Raji (cell line): ENCODE results near the gene FANCC.

ENCODE experiments used
- POLR2A ChIP-seq: IDR thresholded peaks from 2 replicates; pipeline ENCODE4 v1.6.1; 2011; ENCODE audit warnings: low read depth, low read length, control low read depth; ENCODE audit not compliant: insufficient read depth

Gene FANCC

GRCh38 chr9:95302479-95302878 is 15.0 kb downstream of the FANCC start:
- no peak for TF ChIP-seq POLR2A

DNA sequence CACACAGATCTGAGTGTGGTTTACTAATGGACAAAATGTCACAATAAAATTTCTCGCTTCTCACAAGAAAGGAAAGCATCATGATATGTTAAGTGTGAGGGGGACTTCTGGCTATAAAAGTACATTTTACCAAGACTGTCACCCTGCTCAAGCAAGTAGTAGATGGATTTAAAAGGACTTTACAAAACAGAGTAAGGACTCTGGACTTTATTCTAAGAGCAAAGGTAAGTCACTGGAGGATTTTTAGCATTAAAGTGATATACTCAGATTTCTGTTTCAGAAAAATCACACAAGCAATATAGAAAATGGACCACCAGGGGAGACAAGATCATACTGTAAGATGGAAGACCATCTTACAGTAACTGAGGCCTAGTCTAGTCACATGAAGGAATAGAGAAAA is 19.7 kb downstream of the FANCC start:
- TF ChIP-seq POLR2A, result no peak

DNA sequence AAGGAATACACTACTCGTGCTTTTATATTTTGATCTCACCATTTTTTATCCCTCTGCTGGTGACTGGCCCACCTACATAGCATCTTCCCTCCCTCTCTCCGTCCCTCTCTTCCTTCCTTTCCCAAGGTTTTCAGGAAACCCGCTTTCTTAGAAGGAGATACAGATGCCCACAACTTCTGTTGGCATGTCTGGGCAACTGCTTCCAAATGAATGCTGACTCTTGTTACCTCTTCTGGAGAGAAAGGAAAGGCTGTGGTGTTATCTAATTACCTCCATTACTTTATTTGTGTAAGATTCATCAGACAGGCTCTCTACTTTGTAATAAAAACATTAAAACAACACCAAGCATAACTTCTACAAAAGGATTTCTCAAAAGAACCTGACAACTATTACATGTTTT is 20.2 kb downstream of the FANCC start:
- TF ChIP-seq POLR2A, result no peak

- no peak for TF ChIP-seq POLR2A
Measured at GRCh38 chr9:95296761-95297160, 20.7 kb downstream of the FANCC start.

DNA sequence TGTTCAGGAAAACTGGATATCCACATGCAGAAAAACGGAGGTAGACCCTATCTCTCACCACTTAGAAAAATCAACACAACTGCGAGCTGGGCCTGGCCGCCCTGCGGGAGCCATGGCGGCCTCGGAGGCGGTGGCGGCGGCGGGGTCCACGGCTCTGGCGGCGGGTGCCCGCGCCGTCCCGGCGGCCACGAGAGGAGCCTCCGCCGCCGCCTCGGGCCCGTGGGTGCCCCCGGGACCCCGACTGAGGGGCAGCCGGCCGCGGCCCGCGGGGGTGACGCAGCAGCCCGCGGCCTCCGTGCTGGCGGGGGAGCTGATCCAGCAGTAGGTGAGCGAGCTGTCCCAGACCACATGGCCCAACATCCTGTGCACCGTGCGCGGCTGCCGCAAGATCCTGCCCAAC is 25.3 kb downstream of the FANCC start:
- TF ChIP-seq POLR2A, result no peak

- no peak for TF ChIP-seq POLR2A
Measured at GRCh38 chr9:95286151-95286550, 31.4 kb downstream of the FANCC start.

GRCh38 chr9:95285307-95285706 is 32.2 kb downstream of the FANCC start:
- TF ChIP-seq POLR2A, result no peak

- no peak for TF ChIP-seq POLR2A
Measured at GRCh38 chr9:95284162-95285080, 33.1 kb downstream of the FANCC start.

DNA sequence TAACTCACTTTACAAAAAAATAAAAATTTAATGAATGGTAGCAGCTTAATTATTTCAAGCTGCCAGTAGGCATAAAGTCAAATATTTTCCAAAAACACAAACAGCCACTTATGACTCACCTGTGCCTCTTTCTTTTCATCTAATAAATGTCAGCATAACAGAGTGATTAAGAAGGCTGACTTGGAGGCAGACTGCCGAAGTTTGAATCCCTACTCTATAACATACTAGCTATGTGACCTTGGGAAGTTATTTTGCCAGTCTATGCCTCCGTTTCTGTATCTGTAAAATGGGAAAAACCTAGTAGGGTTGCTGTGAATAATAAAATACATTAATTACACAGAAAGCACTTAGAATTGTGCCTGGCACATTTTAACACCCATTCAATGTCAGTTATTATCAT is 33.8 kb downstream of the FANCC start:
- TF ChIP-seq POLR2A, result no peak

DNA sequence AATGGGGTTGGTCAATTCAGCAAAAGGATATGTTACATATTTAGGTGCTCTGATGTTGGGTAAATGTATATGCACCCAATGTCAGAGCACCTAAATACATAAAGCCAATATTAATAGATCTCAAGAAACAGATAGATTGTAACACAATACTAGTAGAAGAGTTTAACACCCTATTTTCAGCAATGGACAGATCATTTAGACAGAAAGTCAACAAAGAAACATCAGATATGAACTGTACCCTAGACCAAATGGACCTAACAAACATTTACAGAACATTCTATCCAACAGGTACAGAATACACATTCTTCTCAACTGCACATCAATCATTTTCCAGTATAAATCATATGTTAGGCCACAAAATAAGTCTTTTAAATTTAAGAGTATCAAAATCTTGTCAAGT is 35.2 kb downstream of the FANCC start:
- no peak for TF ChIP-seq POLR2A

GRCh38 chr9:95280745-95281144 is 36.8 kb downstream of the FANCC start:
- TF ChIP-seq POLR2A, result no peak

DNA sequence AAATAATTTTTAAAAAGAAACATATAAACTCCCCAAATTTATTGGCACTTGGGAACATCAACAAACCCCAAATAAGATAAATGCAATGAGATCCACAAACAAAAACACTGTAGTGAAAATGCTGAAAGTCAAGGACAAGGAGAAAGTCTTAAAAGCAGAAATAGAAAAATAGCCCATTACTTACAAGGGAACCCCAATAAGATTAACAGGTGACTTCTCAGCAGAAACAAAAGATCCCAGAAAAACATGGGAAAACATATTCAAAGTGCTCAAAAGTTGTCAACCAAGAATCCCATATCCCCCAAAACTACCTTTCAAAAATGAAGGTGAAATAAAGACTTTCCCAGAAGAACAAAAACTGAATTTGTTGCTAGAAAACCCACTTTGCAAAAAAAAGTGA is 40.0 kb downstream of the FANCC start:
- TF ChIP-seq POLR2A, result no peak

DNA sequence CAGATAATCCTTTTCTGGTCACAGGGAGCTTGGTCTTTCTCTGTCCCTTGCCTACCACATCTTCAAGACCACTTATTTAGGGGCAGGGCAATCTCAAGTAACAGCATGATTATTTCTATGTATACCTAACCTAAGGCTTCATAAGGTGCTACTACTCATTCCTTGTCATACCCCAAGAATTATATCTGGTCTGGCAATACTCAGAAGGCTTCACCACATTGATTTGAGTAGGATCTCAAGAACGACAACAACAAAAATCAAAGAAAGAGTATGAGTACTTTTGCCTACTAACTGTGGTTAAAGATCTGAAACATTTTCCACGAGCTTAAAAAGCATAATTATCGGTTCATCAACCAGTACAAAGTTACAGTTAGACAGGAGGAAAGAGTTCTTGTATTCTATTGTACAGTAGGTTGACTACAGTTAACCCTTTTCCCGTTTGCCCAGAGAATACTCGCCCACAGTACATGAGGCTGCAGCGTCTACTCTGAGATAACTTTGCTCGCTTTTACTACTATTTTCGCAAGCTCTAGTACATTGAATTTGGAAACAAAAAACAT is 41.0 kb downstream of the FANCC start:
- no peak for TF ChIP-seq POLR2A

DNA sequence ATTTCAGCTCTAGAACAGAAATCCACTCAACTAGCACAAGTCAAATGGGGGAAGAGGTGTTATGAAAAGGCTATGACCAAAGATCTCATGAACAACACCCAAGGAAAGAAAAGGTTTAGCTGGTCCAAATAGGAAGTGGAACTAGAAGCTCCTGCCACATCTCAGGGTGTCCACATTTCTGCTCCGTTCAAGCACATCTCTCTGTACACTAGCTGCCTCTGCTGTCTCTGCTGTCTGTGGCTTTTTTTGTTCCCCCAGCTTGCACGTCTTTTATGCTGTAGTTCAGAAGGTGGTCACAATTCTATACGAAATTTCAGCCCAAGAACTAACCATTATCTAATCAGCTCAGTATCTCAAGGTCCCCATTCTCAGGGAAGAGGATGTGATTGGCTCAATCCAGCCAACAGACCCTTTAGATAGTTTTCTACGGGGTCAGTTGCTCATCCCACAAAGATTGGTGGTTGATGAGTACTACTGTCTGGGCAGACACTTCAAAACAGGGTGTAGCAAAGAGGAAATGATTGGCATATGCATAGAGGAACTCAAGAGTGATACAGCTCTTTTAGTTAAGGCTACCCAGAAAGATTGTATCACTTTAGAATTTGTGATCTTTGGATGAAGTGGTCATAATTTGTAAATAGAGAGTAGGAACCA is 44.0 kb downstream of the FANCC start:
- TF ChIP-seq POLR2A, result no peak

GRCh38 chr9:95272830-95273229 is 44.7 kb downstream of the FANCC start:
- no peak for TF ChIP-seq POLR2A

DNA sequence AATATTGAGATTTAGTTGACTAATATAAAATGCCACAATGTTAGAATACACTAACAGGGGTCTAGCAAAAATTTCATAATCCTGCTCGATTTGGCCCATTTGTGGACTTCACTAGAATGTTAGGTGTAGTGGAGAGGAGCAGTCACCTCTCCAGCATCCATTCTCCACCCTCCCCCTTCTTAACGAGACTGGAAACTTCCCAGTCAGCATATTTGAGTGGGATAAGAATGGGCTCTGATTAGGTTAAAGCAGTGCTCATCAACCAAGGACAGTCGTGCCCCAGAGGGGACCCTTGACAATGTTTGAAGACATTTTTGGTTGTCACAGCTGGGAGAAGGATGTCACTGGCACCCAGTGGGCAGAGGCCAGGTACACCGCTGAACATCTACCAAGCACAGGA is 46.7 kb downstream of the FANCC start:
- TF ChIP-seq POLR2A, result no peak

- no peak for TF ChIP-seq POLR2A
Measured at GRCh38 chr9:95268681-95269080, 48.8 kb downstream of the FANCC start.

GRCh38 chr9:95266649-95267048 is 50.9 kb downstream of the FANCC start:
- TF ChIP-seq POLR2A, result no peak
